ENCODE data around the gene SH3GLB1.

DNA sequence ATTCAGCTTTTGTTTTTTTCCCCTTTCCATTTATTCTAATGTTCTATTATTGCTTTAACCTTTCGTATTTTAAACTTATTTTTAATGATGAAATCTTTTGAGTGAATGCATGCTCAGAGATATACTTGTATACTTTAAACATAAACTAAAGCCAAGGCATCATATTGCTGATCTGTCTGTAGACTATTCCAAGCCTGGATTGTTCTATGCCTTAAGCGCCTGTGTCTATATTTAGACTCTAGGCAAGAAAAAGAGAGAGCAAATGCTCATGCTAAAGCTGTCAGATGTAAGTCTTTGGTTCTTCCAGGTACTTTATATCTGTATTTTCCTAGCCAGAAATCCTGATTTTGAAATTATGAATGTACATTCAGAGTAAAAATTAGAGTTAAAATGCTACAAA is 14.4 kb downstream of the SH3GLB1 start:
- TF ChIP-seq CTCF (conservative IDR thresholded peaks at IDR 0.05; ENCODE audit: low read depth, low read length) (no peak), EZH2 (IDR thresholded peaks at IDR 0.05; ENCODE audit: low read length, unreplicated experiment) (no peak), EZH2phosphoT487 (IDR thresholded peaks at IDR 0.05; ENCODE audit: borderline replicate concordance, low read length) (no peak)
